Measurements from ENCODE around the gene ZNF335. TPM values are rescaled to one million over a fixed set of nuclear protein-coding genes. Genes with fewer than 3 reads are reported as not detected.

ZNF335 gene
- total and polyA plus RNA-seq, 2 of the 13 experiments (the other 11 are each of a cell fraction or from before 2014, with no cell fraction given): 9.7 to 13.7 TPM

DNA sequence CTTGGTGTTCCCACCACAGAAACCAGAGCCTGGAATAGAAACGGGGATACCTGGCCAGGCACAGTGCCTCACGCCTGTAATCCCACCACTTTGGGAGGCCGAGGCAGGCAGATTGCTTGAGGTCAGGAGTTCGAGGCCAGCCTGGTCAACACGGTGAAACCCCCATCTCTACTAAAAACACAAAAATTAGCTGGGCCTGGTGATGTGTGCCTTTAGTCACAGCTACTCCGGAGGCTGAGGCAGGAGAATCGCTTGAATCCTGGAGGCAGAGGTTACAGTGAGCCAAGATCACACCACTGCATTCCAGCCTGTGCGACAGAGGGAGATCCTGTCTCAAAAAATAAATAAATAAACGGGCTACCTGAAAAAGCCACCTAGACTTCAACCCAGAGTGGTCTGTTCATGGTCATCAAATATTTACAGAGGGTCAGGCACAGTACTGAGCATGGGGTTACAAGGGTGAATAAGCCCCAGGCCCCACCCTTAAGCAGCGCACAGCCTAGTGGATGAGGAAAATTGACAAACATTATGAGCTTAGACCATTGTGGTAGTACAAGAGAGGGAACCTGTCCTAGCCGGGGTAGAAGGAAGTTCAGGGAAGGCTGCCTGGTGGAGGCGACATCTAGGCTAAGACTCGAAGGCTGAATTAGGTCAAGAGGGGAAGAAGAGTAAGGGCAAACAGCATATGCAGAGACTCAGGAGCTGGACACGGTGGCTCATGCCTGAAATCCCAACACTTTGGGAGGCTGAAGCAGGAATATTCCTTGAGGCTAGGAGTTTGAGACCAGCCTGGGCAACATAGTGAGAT is 44.7 kb downstream of the ZNF335 start (continued):
- TF ChIP-seq, protein P1, sequence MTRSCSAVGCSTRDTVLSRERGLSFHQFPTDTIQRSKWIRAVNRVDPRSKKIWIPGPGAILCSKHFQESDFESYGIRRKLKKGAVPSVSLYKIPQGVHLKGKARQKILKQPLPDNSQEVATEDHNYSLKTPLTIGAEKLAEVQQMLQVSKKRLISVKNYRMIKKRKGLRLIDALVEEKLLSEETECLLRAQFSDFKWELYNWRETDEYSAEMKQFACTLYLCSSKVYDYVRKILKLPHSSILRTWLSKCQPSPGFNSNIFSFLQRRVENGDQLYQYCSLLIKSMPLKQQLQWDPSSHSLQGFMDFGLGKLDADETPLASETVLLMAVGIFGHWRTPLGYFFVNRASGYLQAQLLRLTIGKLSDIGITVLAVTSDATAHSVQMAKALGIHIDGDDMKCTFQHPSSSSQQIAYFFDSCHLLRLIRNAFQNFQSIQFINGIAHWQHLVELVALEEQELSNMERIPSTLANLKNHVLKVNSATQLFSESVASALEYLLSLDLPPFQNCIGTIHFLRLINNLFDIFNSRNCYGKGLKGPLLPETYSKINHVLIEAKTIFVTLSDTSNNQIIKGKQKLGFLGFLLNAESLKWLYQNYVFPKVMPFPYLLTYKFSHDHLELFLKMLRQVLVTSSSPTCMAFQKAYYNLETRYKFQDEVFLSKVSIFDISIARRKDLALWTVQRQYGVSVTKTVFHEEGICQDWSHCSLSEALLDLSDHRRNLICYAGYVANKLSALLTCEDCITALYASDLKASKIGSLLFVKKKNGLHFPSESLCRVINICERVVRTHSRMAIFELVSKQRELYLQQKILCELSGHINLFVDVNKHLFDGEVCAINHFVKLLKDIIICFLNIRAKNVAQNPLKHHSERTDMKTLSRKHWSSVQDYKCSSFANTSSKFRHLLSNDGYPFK (CRISPR knock-in tag; IDR thresholded peaks at IDR 0.05; ENCODE audit: borderline replicate concordance): peak; percentile 37; the same call in 1 of the 2 replicates
- TF ChIP-seq ZHX2 (IDR thresholded peaks at IDR 0.05; ENCODE audit: low read depth) (no peak), ZHX2 (CRISPR knock-in tag; IDR thresholded peaks at IDR 0.05; ENCODE audit: borderline replicate concordance) (no peak), SMYD3 (CRISPR knock-in tag; IDR thresholded peaks at IDR 0.05) (no peak), ZNF607 (CRISPR knock-in tag; IDR thresholded peaks at IDR 0.05; ENCODE audit: borderline replicate concordance) (peak; percentile 83), ZNF430 (CRISPR knock-in tag; IDR thresholded peaks at IDR 0.05) (no peak; the same call in 1 of the 2 replicates), ZNF619 (CRISPR knock-in tag; IDR thresholded peaks at IDR 0.05) (0 out of 2 replicates have a peak, but pooled peaks have one; percentile 40), LBX2 (CRISPR knock-in tag; IDR thresholded peaks at IDR 0.05; ENCODE audit: borderline replicate concordance) (no peak), SRF (IDR thresholded peaks at IDR 0.05; ENCODE audit: low read depth, low read length) (no peak), ZNF616 (CRISPR knock-in tag; IDR thresholded peaks at IDR 0.05; ENCODE audit: low read depth) (no peak), HDAC1 (CRISPR knock-in tag; IDR thresholded peaks at IDR 0.05) (peak; percentile 89), ZFP91 (CRISPR knock-in tag; IDR thresholded peaks at IDR 0.05; ENCODE audit: borderline replicate concordance) (peak; percentile 70), STAT5B (CRISPR knock-in tag; IDR thresholded peaks at IDR 0.05) (0 out of 2 replicates have a peak, but pooled peaks have one; percentile 24), HOXA5 (CRISPR knock-in tag; IDR thresholded peaks at IDR 0.05) (peak; percentile 24; the same call in 1 of the 2 replicates), MTA1 (CRISPR knock-in tag; IDR thresholded peaks at IDR 0.05; ENCODE audit: borderline replicate concordance) (peak; percentile 48; the same call in 1 of the 2 replicates), MAZ (IDR thresholded peaks at IDR 0.05; ENCODE audit: borderline replicate concordance, low read depth, low read length) (peak; percentile 62), MAZ (CRISPR knock-in tag; IDR thresholded peaks at IDR 0.05; ENCODE audit: low read depth) (peak; percentile 50; the same call in 1 of the 2 replicates)

Measured in HepG2 (cell line).